Duodenal mucosa (tissue), 2 donors: ENCODE data around the gene TTC28.

ENCODE experiments used
- H3K27ac ChIP-seq: one replicate; pipeline ENCODE4 v1.7.0; 2013; ENCODE audit warnings: low read depth, low read length
- H3K27me3 ChIP-seq, 2 donors: one replicate each; pipeline ENCODE4 v1.7.0; 2013; ENCODE audit warnings: low read length in 2 of 2, control low read depth in 1 of 2; ENCODE audit not compliant: insufficient read depth in 2 of 2, control insufficient read depth in 1 of 2
- H3K36me3 ChIP-seq, 2 donors: one replicate each; pipeline ENCODE4 v1.7.0; 2013; ENCODE audit warnings: low read length in 2 of 2, control low read depth in 1 of 2; ENCODE audit not compliant: insufficient read depth in 2 of 2, control insufficient read depth in 1 of 2
- H3K4me1 ChIP-seq, 2 donors: one replicate each; pipeline ENCODE4 v1.7.0; 2013; ENCODE audit warnings: low read length in 2 of 2, control low read depth in 1 of 2; ENCODE audit not compliant: insufficient read depth in 2 of 2, control insufficient read depth in 1 of 2
- H3K4me3 ChIP-seq, 2 donors: one replicate each; pipeline ENCODE4 v1.7.0; 2013; ENCODE audit warnings: low read length in 2 of 2, low read depth in 1 of 2
- H3K9ac ChIP-seq, 2 donors: one replicate each; pipeline ENCODE4 v1.7.0; 2013; ENCODE audit warnings: low read length in 2 of 2, low read depth in 1 of 2
- H3K9me3 ChIP-seq, 2 donors: one replicate each; pipeline ENCODE4 v1.7.0; 2013; ENCODE audit warnings: low read length in 2 of 2, control low read depth in 1 of 2; ENCODE audit not compliant: control insufficient read depth in 1 of 2

TTC28 gene

GRCh38 chr22:28019881-28020861, 659.5 kb downstream of the TTC28 start:
- peaks cover 5 to 8% of the 10 kb centered on the region in 2 donors for H3K4me1 ChIP-seq
- H3K27ac ChIP-seq, result no peak overlapping the region
- H3K9ac ChIP-seq, result no peak overlapping the region
- no peak overlapping the region for H3K4me3 ChIP-seq
- no peaks in the 10 kb centered on the region for H3K9me3 ChIP-seq
- H3K27me3 ChIP-seq, result no peaks in the 10 kb centered on the region
- no peaks in the 10 kb centered on the region for H3K36me3 ChIP-seq

- no peaks in the 10 kb centered on the region for H3K9me3 ChIP-seq
- no peak overlapping the region for H3K27ac ChIP-seq
- H3K9ac ChIP-seq, result no peak overlapping the region
Observed at GRCh38 chr22:28019360-28019759, 660.3 kb downstream of the TTC28 start.

GRCh38 chr22:28018461-28018927, 661.1 kb downstream of the TTC28 start:
- Histone ChIP-seq H3K27ac (no peak overlapping the region), H3K9me3 (no peaks in the 10 kb centered on the region), H3K4me1 (peaks cover 5 to 8% of the 10 kb centered on the region in 2 donors), H3K4me3 (no peak overlapping the region), H3K9ac (no peak overlapping the region), H3K36me3 (peaks cover 0 to 4% of the 10 kb centered on the region in 2 donors), H3K27me3 (no peaks in the 10 kb centered on the region)

More at GRCh38 chr22:28019360-28019759, 660.3 kb downstream of the TTC28 start:
- H3K4me1 ChIP-seq, result peaks cover 5 to 8% of the 10 kb centered on the region in 2 donors
- H3K4me3 ChIP-seq, result no peak overlapping the region
- H3K27me3 ChIP-seq, result no peaks in the 10 kb centered on the region
- H3K36me3 ChIP-seq, result no peaks in the 10 kb centered on the region

GRCh38 chr22:28017859-28018258, 661.8 kb downstream of the TTC28 start:
- H3K4me1 ChIP-seq, result peaks cover 5 to 8% of the 10 kb centered on the region in 2 donors
- H3K27ac ChIP-seq, result no peak overlapping the region
- no peaks in the 10 kb centered on the region for H3K9me3 ChIP-seq
- peaks cover 0 to 4% of the 10 kb centered on the region in 2 donors for H3K36me3 ChIP-seq
- no peaks in the 10 kb centered on the region for H3K27me3 ChIP-seq
- no peak overlapping the region for H3K4me3 ChIP-seq
- no peak overlapping the region for H3K9ac ChIP-seq

- no peaks in the 10 kb centered on the region for H3K9me3 ChIP-seq
- peaks cover 5 to 8% of the 10 kb centered on the region in 2 donors for H3K4me1 ChIP-seq
- H3K36me3 ChIP-seq, result peaks cover 0 to 4% of the 10 kb centered on the region in 2 donors
- no peaks in the 10 kb centered on the region for H3K27me3 ChIP-seq
- H3K4me3 ChIP-seq, result no peak overlapping the region
- no peak overlapping the region for H3K27ac ChIP-seq
- H3K9ac ChIP-seq, result no peak overlapping the region
Observed at GRCh38 chr22:28017558-28017820, 662.2 kb downstream of the TTC28 start.

GRCh38 chr22:28016781-28017557, 662.7 kb downstream of the TTC28 start:
- H3K27ac ChIP-seq, result no peak overlapping the region
- H3K27me3 ChIP-seq, result no peaks in the 10 kb centered on the region
- no peak overlapping the region for H3K9ac ChIP-seq
- peaks cover 0 to 4% of the 10 kb centered on the region in 2 donors for H3K36me3 ChIP-seq
- H3K4me1 ChIP-seq, result peaks cover 5 to 8% of the 10 kb centered on the region in 2 donors
- H3K4me3 ChIP-seq, result no peak overlapping the region
- no peaks in the 10 kb centered on the region for H3K9me3 ChIP-seq

- no peak overlapping the region for H3K27ac ChIP-seq
- H3K9me3 ChIP-seq, result no peaks in the 10 kb centered on the region
- H3K4me3 ChIP-seq, result no peak overlapping the region
- H3K36me3 ChIP-seq, result peaks cover 0 to 4% of the 10 kb centered on the region in 2 donors
- H3K4me1 ChIP-seq, result peaks cover 5 to 8% of the 10 kb centered on the region in 2 donors
- no peak overlapping the region for H3K9ac ChIP-seq
- no peaks in the 10 kb centered on the region for H3K27me3 ChIP-seq
Observed at GRCh38 chr22:28015676-28016601, 663.7 kb downstream of the TTC28 start.

- Histone ChIP-seq H3K4me1 (peaks cover under 1% of the 10 kb centered on the region in 2 donors), H3K9ac (no peak overlapping the region), H3K9me3 (no peaks in the 10 kb centered on the region), H3K27ac (no peak overlapping the region), H3K36me3 (peaks cover 0 to 4% of the 10 kb centered on the region in 2 donors), H3K4me3 (no peak overlapping the region), H3K27me3 (no peaks in the 10 kb centered on the region)
Observed at GRCh38 chr22:28015046-28015425, 664.6 kb downstream of the TTC28 start.

GRCh38 chr22:28014211-28015045, 665.2 kb downstream of the TTC28 start:
- Histone ChIP-seq H3K4me3 (no peak overlapping the region), H3K27me3 (no peaks in the 10 kb centered on the region), H3K9ac (no peak overlapping the region), H3K9me3 (no peaks in the 10 kb centered on the region), H3K36me3 (peaks cover 0 to 4% of the 10 kb centered on the region in 2 donors), H3K27ac (no peak overlapping the region), H3K4me1 (no peaks in the 10 kb centered on the region)
